Embryonic facial prominence (tissue), 1 donor: ENCODE data around the gene DAPK3.
A peak's percentile ranks its signal among the peaks of the same experiment; 100 is the strongest.
"Not testable (repeated sequence)": the region's sequence is repeated elsewhere in the genome, so short reads cannot be mapped to it uniquely, and the experiment has no call there.

Source experiments
- DNase-seq: peaks from one replicate; pipeline ENCODE4 v3.0.0-alpha.2; 2016; ENCODE audit errors: extremely low spot score

The DAPK3 gene

DNA sequence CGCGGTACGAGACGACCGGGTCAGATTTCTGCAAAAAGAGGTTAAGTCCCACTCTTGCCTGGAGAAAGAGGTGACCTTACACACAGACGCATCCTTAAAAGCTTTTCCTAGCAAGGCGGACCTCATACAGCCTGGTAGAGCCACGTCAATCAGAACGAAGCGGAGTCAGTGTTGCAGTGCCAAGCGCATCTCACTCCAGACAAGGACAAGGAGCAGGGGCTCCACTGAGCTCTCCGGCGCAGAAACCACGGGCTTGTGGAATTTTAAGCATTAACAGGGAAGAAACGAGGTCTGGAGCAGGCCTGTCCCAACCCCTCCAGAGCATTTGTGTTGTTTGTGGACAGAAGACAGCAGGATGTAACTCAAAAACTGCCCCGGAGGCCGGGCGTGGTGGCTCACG is 7.2 kb upstream of the DAPK3 start:
- DNase-seq = no peak

DNA sequence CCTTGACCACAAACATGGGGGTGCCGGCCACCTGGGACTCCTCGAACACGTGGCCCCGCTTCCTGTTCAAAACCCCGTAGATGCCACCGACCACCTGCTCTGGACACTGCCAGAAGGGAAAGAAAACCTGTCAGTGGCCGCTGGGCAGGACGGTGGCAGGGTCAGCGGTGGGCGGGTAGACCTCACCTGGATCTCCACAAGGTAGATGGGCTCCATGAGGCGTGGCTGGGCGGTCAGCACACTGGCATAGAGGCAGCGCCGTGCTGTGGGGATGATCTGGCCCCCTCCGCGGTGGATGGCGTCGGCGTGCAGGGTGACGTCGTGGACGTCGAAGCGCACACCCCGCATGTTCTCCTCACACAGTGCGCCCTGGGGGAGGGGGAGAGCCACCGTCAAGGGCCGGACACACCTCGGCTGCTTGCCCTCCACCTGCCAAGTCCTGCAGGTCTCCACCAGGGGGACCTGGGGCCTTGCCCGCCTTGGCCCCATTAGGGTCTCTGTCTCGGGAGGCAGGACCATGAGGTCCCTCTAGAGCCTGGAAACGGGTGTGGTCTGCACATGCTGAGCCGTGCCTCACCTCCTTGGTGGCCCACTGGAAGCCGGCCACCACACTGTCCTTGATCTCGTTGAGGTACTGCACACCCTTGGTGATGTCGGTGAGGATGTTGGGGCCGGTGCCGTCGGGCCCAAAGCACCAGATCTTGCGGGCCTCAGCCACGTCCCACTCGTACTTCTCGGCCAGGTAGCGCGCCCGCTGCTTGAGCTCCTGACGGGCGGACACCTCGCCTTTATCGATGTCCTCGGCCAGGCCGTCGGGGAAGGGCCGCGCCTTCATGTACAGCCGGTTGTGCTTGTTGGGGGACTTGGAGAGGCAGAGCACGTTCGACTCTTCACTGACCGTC is 6.6 kb upstream of the DAPK3 start:
- DNase-seq = no peak

DNA sequence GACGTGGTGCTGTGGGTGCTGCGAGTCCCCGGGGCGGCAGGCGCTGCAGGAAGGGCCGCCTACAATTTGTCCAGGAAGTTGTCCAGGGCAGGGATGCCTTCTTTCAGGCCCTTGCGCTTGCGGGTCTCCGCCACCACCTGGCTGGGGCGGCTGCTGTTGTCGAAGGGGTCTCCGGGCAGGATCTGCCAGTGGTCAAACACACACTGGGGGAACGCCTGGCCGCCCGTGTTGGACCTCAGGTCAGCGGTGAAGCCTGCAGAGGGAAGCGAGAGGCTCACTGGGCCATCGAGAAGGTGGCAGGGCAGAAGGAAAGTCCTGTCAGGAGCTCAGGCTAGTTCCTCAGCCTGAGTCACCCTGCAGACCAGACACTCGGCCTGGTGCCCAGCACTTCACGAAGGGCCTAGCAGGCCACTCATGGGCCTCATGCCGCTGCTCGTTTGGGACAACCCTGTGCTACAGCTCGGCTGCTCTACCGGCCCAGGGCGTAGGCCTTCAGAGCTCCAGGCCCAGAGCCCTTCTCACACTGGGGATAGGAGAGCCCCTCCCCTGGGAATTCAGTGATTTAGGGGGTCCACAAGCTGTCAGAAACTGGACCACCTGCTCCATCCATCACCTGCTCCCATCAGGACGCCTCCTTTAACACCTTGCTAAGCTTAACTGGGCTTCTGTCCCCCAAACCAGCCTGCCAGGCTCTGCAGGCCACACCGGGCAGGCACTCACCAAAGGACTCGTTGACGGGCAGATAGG is 5.8 kb upstream of the DAPK3 start:
- DNase-seq = no peak

DNA sequence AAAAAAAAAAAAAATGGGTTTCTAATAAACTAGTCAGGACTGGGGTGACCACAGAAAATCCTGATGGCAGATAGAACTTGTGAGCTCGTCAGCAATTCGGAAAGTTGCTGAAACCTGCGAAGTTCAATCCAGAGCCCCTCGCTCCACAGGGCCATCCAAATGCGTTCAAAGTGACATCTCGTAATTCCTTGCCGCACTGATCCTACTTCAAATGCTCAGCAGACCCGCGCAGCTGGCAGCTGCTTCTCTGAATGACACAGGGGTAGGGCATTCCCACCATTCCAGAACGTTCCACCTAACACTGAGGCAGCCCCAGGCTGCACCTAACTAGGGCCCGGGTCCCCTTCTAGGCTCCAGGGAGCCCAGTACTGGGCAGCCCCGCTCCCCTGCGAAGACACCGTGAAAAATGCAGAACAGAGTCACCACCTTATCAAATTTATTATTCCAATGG is 4.8 kb upstream of the DAPK3 start:
- no peak for DNase-seq

DNA sequence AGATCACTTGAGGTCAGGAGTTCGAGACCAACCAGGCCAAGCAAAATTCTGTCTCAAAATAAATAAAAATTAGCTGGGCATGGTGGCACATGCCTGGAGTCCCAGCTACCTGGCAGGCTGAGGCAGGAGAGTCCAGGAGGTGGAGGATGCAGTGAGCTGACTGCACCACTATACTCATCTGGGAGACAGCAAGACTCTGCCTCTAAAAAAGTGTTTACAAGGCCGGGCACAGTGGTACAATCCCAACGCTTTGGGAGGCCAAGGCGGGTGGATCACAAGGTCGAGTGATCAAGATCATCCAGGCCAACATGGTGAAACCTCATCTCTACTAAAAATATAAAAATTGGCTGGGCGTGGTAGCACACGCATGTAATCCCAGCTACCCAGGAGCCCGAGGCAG is 4.2 kb upstream of the DAPK3 start:
- DNase-seq = no peak

DNA sequence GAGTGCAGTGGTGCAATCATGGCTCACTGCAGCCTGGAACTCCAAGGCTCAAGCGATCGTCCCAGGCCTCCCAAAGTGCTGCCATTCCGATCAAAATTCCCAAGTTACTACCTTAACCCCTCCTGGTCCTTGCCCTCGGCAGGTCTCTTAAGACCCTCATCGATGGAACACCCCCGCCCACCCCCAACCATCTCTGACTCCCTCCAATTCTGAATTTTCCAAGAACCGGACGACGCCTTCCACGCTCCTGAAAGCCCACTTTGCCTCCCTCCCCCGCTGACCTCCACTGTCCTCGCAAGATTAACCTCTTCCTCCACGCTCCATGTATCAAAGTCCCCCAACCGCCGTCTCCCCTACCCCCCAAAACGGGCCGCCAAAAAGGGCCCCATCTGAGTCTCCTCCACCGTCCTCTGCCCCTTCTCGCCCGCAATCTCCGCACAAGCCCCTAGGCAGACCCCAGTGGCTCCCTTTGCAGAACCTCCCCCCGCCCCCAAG is 539 bp downstream of the DAPK3 start:
- no peak for DNase-seq

DNA sequence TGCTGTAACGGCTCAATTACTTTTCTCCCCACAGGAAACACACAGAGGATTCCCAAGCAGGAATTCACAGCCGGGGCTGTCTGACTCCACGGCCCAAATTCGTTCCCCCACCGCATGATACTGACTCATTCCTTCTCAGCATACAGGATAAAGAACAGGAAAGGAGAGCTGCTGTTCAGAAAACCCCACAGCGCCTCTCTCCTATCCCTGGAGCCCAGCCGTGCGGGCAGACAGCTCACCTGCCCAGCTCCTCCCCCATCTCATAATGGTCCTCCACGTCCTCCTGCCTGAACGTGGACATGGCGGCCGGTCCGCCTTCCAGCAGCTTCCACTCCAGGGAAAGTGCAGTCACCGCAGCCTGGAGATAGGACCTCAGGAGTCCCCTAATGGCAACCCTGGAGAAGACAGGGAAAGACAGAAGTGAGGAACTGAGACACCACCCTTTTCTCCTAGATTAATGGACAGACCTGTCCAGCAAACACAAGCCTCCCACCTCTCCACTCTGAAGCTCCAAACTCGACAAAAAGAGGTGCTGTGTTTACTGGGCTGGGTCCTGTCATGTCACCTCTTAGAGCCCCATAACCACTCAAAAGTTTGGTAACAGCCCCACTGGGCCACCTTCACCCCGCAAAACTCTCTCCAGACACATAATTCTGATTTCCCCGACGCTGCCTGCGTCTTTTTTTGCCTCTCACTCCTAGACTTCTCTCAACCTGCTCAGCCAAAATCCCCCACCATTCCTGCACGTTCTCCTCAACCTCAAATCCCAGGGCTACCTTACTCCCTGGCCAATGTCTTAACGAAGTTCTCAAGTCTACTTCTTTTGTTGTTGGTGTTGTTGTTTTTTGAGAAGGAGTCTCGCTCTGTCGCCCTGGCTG is 1.2 kb downstream of the DAPK3 start:
- no peak for DNase-seq

DNA sequence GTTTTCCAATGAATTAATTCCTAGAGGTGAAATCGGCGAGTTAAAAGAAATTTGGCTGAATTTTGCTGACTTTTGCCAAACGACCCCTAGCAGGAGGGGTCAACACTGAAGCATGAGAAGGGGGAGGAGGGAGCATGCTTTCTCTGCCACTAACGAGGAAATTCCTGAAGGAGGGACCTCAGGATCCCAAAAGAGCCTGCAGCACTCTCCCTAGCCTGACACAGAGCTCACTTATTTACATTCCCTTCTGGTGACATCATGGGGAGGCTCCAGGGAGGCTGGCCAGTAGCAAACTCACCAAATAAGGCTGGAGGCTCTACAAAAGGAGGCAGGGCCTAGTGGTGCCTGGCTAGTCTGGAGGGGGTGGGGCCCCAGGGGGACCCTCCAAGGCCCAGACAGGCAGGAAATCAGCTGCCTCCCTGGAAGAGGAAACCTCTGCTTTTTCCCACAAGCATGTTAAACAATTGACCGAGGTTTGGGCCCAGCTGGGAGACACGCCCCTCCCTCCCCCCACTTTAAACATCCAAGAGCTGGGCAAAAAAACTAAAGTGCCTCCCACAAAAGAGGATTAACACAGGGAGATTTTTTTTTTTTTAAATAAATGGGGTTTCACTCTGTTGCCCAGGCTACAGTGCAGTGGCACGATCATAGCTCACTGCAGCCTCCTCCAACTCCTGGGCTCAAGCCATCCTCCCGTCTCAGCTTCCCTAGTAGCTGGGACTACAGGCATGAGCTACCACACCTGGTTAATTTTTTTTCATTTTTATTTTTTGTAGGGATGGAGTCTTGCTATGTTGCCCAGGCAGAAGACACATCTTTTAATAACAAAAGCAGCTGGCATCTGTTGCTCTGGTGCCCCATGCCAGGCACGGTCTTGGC is 2.1 kb downstream of the DAPK3 start:
- peak; percentile 66 for DNase-seq

DNA sequence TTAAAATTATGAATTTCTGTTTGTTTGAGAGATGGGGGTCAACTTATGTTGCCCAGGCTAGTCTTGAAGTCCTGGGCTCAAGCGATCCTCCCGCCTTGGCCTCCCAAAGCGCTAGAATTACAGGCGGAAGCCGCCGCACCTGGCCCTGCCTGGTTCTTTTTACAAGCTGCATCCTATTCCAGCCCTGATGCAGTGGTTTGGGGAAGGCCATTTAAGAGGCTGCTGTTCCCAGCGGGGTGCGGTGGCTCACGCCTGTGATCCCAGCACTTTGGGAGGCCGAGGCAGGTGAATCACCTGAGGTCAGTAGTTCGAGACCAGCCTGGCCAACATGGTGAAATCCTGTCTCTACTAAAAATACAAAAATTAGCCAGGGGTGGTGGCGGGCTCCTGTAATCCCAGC is 2.9 kb downstream of the DAPK3 start:
- not testable (repeated sequence) for DNase-seq

DNA sequence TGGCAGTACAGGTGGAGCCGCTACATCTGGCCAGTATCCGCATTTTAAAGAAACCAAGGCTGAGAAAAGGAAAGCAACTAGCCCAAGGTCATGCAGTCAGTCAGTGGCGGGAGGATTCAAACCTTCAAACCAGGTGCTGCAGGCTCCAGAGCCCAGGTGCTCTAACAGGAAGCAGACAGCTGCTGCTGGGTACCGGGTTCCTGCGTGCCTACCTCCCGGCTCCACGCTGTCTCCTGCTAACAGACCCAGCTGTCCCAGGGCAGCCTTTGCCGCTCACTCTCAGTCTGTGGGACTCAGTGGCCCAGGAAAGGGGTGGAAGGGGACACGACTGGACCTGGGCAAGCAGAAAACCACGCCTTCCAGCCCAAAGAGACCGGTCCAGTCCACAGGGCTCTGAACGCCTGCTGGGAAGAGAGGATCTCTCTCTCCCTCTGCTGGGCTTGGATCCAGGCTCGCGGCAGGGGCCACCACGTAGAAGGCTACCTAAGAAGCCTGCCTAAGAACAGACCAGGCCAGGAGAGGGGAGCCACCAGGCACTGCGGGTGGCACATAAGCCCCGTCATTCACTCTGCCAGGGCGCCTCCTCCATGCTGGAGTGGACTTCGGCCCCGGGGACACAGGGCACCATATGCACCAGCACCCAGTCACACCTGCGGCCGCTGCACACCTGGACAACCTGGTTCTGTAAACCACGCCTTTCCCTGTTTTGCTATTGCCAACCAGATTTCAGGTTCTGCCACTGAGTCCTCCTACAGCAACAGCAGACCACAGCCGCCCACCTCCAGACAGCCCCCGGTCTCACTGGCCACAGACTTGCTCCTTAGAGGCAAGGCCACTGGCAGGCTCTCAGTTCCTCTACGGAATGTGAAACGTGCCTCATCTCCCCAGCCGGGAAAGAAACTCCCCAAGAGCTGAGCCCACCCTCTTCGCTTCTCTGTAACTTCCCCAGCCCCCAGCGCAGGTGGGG is 4.6 kb downstream of the DAPK3 start:
- no peak for DNase-seq

DNA sequence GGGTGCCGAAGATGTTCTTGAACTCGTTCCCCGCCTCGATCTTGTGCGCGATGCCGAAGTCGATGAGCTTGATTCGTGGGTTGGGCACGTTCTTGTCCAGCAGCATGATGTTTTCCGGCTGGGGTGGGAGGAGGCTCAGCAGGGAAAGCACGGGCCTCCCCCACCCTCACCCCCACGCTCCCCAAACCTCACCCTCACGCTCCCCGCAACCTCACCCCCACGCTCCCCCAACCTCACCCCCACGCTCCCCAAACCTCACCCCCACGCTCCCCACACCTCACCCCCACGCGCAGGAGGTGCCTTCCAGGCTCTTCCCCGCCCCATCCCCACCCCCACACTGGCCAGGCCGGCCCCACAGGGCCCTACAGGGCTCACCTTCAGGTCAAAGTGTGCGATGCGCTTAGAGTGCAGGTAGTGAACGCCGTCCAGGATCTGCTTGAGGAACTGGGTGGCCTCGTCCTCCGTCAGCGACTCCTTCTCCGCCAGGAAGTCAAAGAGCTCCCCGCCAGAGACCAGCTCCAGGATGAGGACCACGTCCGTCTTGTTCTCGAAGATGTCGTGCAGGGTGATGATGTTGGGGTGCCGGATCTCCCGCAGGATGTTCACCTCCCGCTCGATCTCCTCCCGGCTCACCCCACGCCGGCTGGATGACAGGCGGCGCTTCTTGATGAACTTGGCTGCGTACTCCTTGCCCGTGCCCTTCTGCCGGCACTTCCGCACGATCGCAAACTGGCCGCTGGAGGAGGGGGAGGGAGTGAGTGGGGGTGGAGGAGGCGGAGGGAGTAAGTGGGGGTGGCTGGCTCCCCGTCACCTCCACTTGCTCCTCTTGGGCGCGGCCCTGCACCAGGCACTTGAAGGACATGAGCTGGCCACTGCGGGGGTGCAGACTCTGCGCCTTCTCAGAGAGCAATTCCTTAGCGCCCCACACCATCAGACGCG is 6.4 kb downstream of the DAPK3 start:
- no peak for DNase-seq

DNA sequence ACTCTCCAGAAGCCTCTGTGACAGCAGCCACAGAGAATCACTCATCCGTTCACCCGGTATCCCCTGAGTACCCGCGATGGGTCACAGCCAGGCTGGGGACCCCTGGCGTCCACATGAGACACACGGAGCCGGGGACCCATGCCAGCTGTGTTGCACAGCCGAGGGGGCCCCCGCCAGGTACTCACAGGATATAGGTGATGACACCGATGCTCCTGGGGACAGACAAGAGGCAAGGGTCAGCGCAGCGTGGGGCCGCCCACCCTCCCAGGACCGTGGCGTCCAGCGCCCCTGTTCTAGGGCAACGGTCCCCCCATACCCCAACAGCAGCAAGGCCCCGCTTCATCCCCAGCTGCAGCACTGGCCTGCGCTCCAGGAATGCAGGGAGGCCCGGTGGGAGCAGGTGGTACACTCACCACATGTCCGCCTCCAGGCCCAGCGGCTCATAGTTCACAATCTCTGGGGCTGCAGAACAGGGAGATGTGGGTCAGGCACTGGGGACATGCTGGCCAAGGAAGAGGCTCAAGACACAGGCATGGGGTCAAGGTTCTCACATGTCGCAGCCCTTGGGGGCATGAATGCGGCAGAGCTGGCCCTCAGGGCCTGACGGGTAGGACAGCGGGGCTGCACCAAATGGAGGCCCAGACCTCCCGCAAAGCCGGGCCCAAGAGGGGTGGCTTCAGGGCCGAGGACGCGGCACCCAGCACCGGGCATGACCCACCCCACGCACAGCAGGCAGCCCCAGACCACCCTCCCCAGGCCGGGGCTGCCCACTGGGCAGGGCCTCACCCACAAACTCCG is 7.2 kb downstream of the DAPK3 start:
- no peak for DNase-seq

DNA sequence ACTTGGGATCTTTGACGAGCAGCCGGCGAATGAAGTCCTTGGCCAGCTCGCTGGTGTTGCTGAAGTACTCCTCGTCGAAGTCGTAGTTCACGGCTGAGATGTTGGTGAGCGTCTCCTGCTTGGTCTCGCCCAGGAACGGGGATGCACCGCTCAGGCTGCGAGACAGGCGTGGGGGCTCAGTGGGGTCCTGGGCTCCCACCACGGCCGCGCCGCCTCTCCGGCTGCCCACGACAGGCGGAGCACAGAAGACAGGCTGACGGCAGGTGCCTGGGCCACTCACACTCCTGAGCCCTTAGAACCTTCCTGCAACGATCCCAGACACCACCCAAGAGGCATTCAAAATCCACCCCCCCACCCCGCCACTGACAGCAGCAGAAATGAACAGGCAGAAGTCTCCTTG is 9.9 kb downstream of the DAPK3 start:
- DNase-seq = no peak

DNA sequence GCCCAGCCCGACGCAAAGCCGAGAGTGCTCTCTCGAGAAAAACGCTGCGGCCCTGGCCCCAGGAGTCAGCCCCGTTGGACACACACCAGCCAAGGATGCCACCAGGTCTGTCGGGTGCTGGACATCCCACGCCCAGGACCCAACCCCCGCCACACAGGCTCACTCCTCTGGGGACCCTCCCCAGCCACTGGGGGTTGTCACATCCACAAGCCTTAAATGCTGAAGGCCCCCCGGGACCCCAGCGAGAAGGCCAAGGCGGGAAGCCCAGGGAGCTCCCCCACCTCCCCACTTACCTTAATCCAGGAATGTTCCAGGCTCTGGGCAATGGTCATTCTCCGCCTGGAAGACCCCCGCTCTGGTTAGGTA is 11.2 kb downstream of the DAPK3 start:
- no peak for DNase-seq

DNA sequence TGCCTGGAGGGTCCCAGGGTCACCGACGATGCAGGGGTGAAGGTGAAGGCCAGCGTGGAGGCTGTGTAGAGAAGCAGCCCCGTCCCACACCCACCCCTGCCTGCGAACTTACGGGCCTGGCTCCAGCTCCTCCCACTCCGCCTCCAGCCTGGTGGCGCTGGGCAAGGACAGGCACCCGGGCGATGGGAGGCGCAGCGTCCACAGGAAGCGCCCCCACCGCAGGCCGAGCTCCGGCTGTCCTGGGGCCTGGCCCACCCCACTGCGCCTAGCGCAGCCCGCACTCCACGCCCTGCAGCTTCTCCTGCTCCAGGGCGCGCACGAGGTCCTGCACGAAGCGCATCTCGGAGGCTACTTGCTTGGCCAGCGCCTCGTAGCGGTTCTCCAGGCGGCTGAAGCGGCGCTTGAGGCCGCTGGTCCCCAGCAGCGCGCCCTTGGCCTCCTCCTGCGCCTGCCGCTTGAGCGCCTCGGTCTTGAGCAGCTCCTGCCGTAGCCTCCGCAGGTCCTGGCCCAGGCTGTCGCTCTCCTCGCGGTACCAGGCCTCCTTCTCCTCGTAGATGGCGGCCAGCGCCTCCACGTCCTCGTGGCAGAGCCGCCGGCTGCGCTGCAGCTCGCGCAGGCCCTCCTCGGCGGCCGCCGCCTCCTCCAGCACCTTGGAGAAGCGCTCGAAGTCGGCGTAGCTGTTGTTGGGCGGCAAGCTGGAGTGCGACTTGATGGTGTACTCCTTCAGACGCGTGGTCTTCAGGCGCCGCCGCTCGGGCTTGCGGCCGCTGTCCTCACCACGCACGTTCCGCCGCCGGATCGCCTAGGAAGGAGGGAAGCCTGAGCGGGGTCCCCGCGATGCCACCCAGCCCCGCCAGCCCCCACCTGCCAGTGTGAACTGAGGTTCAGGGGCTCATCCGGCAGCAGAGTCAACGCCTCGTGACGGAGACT is 11.8 kb downstream of the DAPK3 start:
- no peak for DNase-seq

DNA sequence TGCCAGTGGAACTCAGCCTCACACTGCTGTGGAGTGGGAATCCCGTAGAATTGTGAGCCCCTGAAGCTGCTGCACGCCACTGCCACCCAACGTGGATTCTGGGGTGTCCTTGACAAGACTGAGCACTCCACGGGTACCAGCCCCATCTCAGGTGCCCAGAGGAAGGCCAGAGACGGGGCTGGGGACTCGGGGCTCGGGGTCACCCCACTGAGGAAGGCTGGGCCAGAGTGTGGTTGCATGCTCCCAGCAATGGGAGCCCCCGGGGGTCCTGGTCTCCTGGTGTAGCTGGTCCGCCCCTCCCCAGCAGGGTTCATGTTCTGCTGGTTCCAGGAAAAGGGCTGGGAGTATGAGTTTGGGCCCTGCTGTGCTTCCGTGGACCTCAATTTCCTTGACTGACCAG is 15.2 kb downstream of the DAPK3 start:
- no peak for DNase-seq

DNA sequence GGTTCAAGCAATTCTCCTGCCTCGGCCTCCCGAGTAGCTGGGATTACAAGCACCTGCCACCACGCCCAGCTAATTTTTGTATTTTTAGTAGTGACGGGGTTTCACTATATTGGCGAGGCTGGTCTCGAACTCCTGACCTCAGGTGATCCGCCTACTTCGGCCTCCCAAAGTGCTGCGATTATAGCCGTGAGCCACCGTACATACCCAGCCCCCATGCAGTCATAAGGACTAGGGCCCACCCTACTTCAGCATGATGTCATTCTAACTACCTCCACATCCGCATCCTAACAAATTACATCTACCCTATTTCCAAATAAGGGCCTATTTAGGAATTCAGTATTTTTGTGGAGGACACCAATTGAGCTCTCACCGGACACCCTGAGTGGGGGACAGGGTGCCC is 15.6 kb downstream of the DAPK3 start:
- not testable (repeated sequence) for DNase-seq
